SK-N-DZ (cell line): ENCODE data around the gene NFIA.

Source experiments
- DNase-seq: peaks from one replicate; pipeline ENCODE4 v3.0.0-alpha.2; 2015; ENCODE audit warnings: low spot score

Gene NFIA

GRCh38 chr1:61083807-61084440 is 1.6 kb downstream of the NFIA start:
- no peak for DNase-seq

- DNase-seq = no peak
Observed at GRCh38 chr1:61084491-61085031, 2.2 kb downstream of the NFIA start.

- DNase-seq = no peak
Observed at GRCh38 chr1:61085206-61085982, 3.0 kb downstream of the NFIA start.

- no peak for DNase-seq
Observed at GRCh38 chr1:61085983-61086644, 3.8 kb downstream of the NFIA start.

GRCh38 chr1:61087571-61087970 is 5.2 kb downstream of the NFIA start:
- no peak for DNase-seq

- DNase-seq = no peak
Observed at GRCh38 chr1:61088163-61088974, 6.0 kb downstream of the NFIA start.

GRCh38 chr1:61089338-61089737 is 7.0 kb downstream of the NFIA start:
- no peak for DNase-seq

GRCh38 chr1:61089741-61090140 is 7.4 kb downstream of the NFIA start:
- no peak for DNase-seq

GRCh38 chr1:61090546-61091202 is 8.3 kb downstream of the NFIA start:
- DNase-seq = no peak

GRCh38 chr1:61091455-61091854 is 9.1 kb downstream of the NFIA start:
- peak; percentile 18 for DNase-seq

- DNase-seq = no peak
Observed at GRCh38 chr1:61092642-61093041, 10.3 kb downstream of the NFIA start.

GRCh38 chr1:61093525-61094137 is 11.3 kb downstream of the NFIA start:
- no peak for DNase-seq

GRCh38 chr1:61094677-61095469 is 12.5 kb downstream of the NFIA start:
- no peak for DNase-seq

GRCh38 chr1:61095470-61095812 is 13.1 kb downstream of the NFIA start:
- DNase-seq = no peak

GRCh38 chr1:61097317-61097716 is 15.0 kb downstream of the NFIA start:
- no peak for DNase-seq

- no peak for DNase-seq
Observed at GRCh38 chr1:61097722-61098121, 15.4 kb downstream of the NFIA start.

- no peak for DNase-seq
Observed at GRCh38 chr1:61098333-61098732, 16.0 kb downstream of the NFIA start.

GRCh38 chr1:61098906-61099437 is 16.6 kb downstream of the NFIA start:
- DNase-seq = no peak

GRCh38 chr1:61100578-61100977 is 18.2 kb downstream of the NFIA start:
- no peak for DNase-seq

GRCh38 chr1:61101536-61101935 is 19.2 kb downstream of the NFIA start:
- no peak for DNase-seq
